Measurements from ENCODE around the gene CHRNA1. TPM values are rescaled to one million over a fixed set of nuclear protein-coding genes. Genes with fewer than 3 reads are reported as not detected.

The CHRNA1 gene
- total and polyA plus RNA-seq, 2 experiments from 2014 or later, result not detected

GRCh38 chr2:174776223-174776622, 12.0 kb upstream of the CHRNA1 start:
- no peaks in the 10 kb centered on the region for H4K20me1 ChIP-seq (replicated peaks; ENCODE audit: insufficient read depth)
- H3K4me2 ChIP-seq, result no peak overlapping the region
- Mint-ChIP-seq H3K4me1 (peaks cover 67% of the 10 kb centered on the region), H3K4me3 (no peak overlapping the region), H3K36me3 (ENCODE audit: low read depth) (no peaks in the 10 kb centered on the region), H3K9me3 (no peaks in the 10 kb centered on the region), H3K27me3 (ENCODE audit: insufficient read depth, low read depth, poor library complexity) (peaks cover 10% of the 10 kb centered on the region), H3K27ac (no peak overlapping the region)
- H2AFZ ChIP-seq, result peak overlapping the region; percentile 48; the same call in 1 of the 2 replicates
- no peaks in the 10 kb centered on the region for H3K27me3 ChIP-seq (ENCODE audit: insufficient read depth)
- no peak overlapping the region for H3K27ac ChIP-seq (ENCODE audit: low read depth)
- peaks cover 8% of the 10 kb centered on the region; the same call in 1 of the 2 replicates for H3K9me2 ChIP-seq (ENCODE audit: insufficient read depth)
- DNase-seq (ENCODE audit: low spot score) (peak; percentile 77), ATAC-seq (peak; percentile 33)
- H3K36me3 ChIP-seq (ENCODE audit: insufficient read depth), result no peaks in the 10 kb centered on the region
- TF ChIP-seq STAT1 (IDR thresholded peaks at IDR 0.05; ENCODE audit: unreplicated experiment) (no peak), CTCF (conservative IDR thresholded peaks at IDR 0.05; ENCODE audit: low read depth in 2 of 2) (peak; percentile 95 to 99), POLR2AphosphoS5 (IDR thresholded peaks at IDR 0.05; ENCODE audit: low read depth) (no peak), EZH2phosphoT487 (IDR thresholded peaks at IDR 0.05; ENCODE audit: unreplicated experiment) (no peak), JUNB (IDR thresholded peaks at IDR 0.05; ENCODE audit: unreplicated experiment) (no peak), ZNF462 (CRISPR knock-in tag; IDR thresholded peaks at IDR 0.05) (no peak)
- H3K4me3 ChIP-seq, result no peak overlapping the region
- no peaks in the 10 kb centered on the region for H3K79me2 ChIP-seq (replicated peaks; ENCODE audit: insufficient read depth)
- peaks cover 49% of the 10 kb centered on the region for H3K4me1 ChIP-seq (ENCODE audit: insufficient read depth)
- peaks cover 12% of the 10 kb centered on the region; the same call in 1 of the 2 replicates for H3F3A ChIP-seq (replicated peaks; ENCODE audit: low read depth)

Measured in GM23338 (cell line).